NCI-H2171 (cell line): ENCODE results near the gene CLCNKB.
"Not testable (repeated sequence)": the region's sequence is repeated elsewhere in the genome, so short reads cannot be mapped to it uniquely, and the experiment has no call there.

Source experiments
- DNase-seq: peaks from one replicate; lab custom pipeline; 2025; lab: John Stamatoyannopoulos, UW

Gene CLCNKB

DNA sequence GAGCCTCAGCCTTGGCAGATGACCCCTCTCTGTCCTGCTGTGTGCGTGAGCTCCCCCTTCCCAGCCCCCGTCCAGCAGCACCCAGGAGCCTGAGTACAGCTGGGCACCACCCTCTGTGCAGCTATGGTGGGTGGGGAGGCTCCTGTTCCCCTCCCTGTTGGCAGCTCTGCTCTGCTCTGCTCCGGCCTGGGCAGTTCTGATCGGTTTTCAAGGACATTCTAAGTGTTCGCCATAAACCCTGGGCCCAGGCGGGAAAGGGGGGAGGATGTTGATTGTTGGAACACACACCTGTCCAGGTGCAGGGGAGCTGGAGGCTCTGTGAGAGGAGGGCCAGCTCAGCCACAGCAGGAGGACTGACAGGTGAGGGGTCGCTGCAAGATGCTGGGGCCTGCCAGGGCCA lies at the start of gene CLCNKB:
TSS of gene CLCNKB (plus strand) at position 262 of the 400 bp plus-strand sequence. CDS start 711 bp downstream, outside the sequence.
- DNase-seq = no peak

- no peak for DNase-seq
Measured at GRCh38 chr1:15994081-15994480, 49.5 kb upstream of the CLCNKB start.

DNA sequence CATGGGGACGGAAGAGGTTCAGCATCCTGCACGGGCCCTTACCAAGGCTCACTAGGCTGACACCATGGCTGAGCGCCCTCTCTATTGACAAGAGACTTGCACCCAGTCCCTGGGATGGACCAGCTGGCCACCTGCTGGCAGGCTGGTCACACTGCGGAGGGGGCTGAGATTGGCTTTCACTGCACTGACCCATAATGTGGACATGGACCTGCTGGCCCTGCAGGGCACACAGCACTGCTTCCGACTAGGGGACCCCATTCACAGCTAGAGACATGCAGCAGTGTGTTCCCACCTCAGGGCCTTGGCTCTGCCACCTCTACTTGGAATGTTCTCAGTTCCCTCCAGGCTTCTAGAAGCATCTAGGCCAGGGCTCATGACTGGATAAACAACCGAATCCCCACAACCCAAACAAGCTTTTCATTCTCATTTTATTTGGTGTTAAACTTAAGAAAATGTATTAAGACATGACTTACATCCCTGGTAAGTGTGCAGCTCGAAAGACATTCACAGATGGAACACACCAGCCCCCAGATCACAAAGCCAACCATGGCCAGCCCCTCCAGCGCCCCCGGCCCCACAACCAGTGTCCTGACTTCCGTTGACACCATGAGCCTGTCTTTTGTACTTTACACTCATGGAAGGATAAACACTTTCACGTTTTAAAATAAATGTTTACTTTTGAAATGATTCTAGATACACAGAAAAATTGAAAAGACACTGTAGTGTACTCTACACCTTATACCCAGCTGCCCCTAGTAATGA lies 48.8 kb upstream of the CLCNKB start:
- DNase-seq = no peak

DNA sequence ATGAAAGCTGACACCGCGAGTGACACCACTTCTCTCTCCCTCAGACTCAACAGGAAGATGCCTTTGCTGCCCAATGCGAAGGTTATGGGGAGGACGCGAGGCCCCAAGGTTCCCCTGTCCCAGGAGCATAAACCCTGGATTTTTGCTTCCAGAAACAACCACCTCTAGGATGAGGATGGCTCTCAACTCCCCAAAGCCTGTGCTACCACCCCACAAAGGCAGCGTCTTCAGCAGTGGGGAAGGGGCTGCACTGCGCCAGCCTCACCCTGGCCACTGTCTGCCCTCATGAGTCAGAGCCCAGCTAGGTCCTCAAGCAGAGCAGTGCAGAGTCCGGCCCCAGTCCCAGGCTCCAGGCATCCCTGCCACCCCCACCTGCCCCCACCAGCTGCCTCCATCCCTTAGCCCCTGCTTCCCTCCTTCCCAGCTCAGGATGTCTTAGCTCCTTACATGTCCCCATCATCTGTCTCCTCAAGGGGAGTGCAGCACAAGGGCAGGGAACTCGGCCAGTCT lies 46.5 kb upstream of the CLCNKB start:
- DNase-seq = no peak

DNA sequence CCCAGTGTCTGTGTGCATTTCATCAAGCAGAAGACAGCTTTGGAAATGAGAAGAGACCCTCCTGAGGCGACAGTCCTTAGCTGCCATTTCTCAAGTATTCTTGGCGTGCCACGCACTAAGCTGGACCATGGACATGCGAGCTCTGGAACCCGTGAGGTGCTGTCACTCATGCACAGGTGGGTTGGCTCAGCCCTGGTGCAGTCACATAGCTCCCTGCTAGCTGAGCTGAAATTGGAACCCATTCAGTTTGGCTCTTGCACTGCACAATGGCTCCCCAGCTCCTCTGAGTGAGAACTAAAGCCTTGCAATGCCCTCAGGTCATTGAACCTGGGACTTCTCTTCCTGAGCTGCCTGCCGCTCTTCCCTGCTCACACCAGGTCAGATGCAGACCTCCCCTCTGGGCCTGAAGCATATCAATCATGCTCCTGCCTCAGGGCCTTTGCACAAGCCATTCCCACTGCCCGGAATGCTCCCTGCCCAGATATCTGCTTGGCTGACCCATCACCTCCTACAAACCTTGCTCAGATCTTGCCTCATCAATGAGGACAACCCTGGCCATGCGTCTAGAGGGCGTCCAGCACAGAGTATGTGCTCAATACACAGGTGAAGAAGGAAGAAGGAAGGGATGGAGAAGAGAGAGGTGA lies 45.8 kb upstream of the CLCNKB start:
- DNase-seq = no peak

DNA sequence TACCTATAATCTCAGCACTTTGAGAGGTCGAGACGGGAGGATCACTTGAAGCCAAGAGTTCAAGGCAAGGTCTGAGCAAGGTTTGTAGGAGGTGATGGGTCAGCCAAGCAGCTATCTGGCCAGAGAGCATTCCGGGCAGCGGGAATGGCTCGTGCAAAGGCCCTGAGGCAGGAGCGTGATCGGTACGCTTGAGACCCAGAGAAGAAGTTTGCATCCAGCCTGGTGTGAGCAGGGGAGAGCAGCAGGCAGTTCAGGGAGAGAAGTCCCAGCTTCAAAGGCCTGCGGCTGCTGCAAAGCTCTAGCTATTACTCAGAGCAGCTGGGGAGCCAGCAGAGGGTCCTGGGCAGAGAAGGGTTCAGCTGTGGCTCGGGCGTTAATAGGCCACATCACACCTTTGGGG lies 44.7 kb upstream of the CLCNKB start:
- no peak for DNase-seq

DNA sequence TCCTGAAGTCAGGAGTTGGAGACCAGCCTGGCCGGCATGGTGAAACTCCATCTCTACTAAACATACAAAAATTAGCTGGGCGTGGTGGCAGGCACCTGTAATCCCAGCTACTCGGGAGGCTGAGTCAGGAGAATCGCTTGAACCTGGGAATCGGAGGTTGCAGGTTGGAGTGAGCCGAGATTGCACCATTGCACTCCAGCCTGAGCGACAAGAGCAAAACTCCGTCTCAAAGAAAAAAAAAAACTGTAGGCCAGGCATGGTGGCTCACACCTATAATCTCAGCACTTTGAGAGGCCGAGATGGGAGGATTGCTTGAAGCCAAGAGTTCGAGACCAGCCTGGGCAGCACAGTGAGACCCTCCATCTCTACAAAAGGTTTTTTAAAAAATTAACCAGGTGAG lies 42.3 kb upstream of the CLCNKB start:
- not testable (repeated sequence) for DNase-seq

- DNase-seq = no peak
Measured at GRCh38 chr1:16005597-16005996, 38.0 kb upstream of the CLCNKB start.

GRCh38 chr1:16006010-16006409 lies 37.6 kb upstream of the CLCNKB start:
- no peak for DNase-seq

GRCh38 chr1:16006552-16007485 lies 36.8 kb upstream of the CLCNKB start:
- no peak for DNase-seq

- DNase-seq = no peak
Measured at GRCh38 chr1:16007671-16008341, 35.8 kb upstream of the CLCNKB start.

DNA sequence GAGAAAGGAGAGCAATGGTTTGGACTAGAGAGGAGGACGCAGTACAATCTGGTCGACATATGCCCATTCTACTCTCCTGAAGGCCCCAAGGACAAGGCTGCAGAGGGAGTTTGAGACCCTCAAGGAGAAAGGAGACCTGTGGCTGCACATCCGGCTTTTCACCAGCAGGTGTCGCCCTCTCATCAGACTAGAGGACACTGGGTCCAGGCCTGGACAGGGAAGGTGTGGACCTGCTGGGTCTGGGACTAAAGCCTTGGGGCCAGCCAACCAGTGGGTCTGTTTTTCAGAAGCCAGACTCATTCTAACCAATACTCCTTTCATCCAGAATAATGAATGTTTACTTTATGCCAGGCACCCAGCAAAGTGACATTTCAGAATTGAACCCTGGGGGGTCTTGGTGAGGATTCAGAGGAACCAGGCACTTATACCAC lies 34.5 kb upstream of the CLCNKB start:
- DNase-seq = peak; percentile 30

- DNase-seq = no peak
Measured at GRCh38 chr1:16009678-16010077, 33.9 kb upstream of the CLCNKB start.

DNA sequence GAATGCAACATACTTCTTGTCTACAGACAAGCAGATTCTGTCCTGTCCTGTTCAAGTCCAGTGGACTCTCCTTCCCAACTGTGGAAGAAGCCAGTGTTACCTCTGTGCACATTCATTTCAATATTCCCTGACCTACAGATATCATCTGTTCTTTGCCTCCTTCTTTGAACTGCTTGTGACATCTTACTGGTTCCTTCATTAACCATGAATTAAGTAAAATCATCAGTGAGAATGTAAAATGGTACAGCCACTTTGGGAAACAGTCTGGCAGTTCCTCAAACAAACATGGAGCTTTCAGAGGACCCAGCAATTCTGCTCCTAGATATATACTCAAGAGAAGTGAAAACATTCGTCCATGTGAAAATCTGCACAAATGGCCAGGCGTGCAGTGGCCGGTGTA lies 32.7 kb upstream of the CLCNKB start:
- no peak for DNase-seq

DNA sequence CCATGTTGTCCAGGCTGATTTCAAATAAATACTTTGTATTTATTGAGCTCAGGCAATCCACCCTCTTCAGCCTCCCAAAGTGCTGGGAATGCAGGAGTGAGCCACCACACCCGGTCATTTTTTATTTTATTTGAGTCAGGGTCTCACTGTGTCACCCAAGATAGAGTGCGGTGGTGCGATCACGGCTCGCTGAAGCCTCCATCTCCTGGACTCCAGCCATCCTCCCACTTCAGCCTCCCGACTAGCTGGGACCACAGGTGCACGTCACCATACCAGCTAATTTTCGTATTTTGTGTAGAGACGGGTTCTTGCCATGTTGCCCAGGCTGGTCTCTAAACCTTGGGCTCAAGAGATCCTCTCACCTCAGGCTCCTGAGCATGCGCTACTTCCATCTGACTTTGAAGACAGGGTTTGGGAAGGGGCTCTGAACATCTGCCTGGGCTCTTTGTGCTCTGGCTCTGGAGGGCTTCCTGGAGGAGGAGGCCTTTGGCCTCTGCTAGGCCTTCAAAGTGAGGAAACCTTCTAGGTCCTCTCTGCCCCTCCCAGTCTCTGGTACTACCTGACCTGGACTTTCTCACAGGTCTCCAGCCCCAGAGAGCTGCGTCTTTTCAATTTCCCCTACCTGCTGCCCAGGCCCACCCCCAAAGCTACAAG lies 31.5 kb upstream of the CLCNKB start:
- DNase-seq = no peak

DNA sequence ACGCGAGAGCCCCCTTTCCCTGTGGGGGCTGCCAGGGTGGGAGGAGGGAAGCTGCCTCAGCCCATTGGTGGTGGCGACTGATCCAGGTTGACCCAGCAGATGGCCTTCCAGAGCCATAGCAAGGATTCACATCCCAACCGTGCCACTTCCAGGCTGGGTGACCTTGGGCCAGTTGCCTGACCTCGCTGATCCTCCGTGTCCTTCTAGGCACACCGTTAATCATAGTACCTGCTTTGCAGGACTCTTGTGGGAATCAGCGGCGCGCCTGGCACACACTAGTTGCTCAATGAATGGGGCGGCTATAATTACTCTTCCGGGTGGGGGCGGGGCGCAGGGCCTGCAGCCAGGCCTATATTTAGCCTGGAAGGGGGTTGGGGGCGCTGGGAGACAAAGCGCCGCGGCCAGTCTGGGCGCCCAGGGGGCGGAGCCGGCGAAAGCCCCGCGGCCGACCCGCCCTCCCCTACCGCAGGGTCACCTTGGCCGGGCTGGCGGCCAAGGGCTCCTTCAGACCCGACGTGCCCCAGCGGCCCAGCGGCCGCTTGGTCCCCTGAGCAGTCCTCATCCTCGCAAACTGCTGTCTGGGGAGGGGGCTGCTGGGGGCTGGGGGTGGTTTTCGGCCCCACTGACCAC lies 30.9 kb upstream of the CLCNKB start:
- peak; percentile 26 for DNase-seq

- peak; percentile 26 for DNase-seq
Measured at GRCh38 chr1:16013220-16013907, 30.2 kb upstream of the CLCNKB start.

- DNase-seq = no peak
Measured at GRCh38 chr1:16013908-16014258, 29.7 kb upstream of the CLCNKB start.

DNA sequence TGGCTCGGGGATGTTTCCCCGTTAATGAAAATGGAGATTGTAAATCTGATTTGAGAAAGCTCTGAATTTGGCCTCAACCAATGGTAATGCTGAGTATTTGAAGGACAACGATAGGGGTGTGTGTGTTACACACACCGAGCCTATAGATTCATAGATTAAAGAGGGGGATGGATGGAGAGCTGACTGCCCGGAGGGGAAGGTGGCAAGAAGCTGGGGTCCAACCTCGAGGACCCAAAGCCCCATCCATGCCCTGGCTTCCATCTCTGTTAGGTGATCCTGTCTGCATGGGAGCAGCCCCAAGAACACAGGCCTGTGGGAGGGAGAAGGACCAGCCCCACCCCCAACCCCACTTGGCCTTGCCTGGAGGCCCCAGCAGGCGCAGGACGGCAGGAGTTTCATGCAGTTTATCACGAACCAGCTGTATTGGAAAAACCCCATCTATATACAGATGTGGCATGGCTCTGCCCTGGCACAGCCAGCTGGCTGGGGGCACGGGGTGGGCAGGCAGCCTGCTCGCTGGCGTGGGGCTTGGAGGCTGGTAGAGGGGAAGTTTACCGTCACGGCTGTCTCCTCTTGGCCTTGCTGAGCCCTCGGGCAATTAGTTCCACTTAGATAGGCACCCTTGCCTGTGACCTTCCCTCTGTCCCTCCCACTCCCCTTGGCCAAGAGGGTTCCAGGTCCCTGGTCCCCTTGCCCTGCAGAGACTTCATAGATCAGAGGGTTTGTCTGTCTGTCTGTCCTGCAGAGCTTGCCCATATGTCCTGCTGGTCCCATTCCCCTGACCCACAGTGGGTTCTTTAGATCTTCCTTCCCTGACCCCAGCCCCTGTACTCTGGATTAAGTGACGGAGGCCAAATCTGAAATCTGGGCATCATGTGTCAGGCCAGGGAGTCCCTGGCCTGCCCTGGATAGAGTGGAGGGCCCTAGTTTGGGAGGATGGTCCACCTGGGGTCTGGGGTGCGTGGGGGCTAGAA lies 28.8 kb upstream of the CLCNKB start:
- DNase-seq = no peak
